Measurements from ENCODE around the gene RPL29. TPM values are rescaled to one million over a fixed set of nuclear protein-coding genes. Genes with fewer than 3 reads are reported as not detected.
A peak's percentile ranks its signal among the peaks of the same experiment; 100 is the strongest.

The RPL29 gene
- total RNA-seq, 2 donors from 2014 or later = 370 to 792 TPM

- 67% methylated on average over 9 of the region's 9 CpGs; no CpG with 5 or more reads in 1 of the 2 donors for whole genome bisulfite sequencing, 2 donors
- no peaks in the 10 kb centered on the region for H3K36me3 ChIP-seq (replicated peaks in 1 of 2; ENCODE audit: insufficient read depth in 1 of 2, low read depth in 2 of 2)
- intact Hi-C loops (cut with DNase I) = no loop called here
- H3K4me3 ChIP-seq = no peak overlapping the region
- ATAC-seq = no peak
- no peaks in the 10 kb centered on the region for H3K9me3 ChIP-seq
- DNase-seq = no peak
- H3K27me3 ChIP-seq = no peaks in the 10 kb centered on the region
- no peaks in the 10 kb centered on the region for H3K4me1 ChIP-seq
- no peak for TF ChIP-seq CTCF (IDR thresholded peaks at IDR 0.05)
- TF ChIP-seq POLR2A (IDR thresholded peaks at IDR 0.05) = no peak
- H3K27ac ChIP-seq = no peak overlapping the region
These were observed 33.4 kb upstream of the RPL29 start for GRCh38 chr3:52029053-52029452.

GRCh38 chr3:52028572-52028971, 32.9 kb upstream of the RPL29 start:
- H3K4me3 ChIP-seq = no peak overlapping the region
- no peaks in the 10 kb centered on the region for H3K9me3 ChIP-seq
- no peaks in the 10 kb centered on the region for H3K27me3 ChIP-seq
- intact Hi-C loops (cut with DNase I) = no loop called here
- TF ChIP-seq POLR2A (IDR thresholded peaks at IDR 0.05) = no peak
- no peak for TF ChIP-seq CTCF (IDR thresholded peaks at IDR 0.05)
- no peaks in the 10 kb centered on the region for H3K36me3 ChIP-seq (replicated peaks in 1 of 2; ENCODE audit: insufficient read depth in 1 of 2, low read depth in 2 of 2)
- no peaks in the 10 kb centered on the region for H3K4me1 ChIP-seq
- no peak overlapping the region for H3K27ac ChIP-seq
- DNase-seq (peak in 2 of 4 donors; percentile 38 to 43), ATAC-seq (no peak)
- 69 to 81% methylated on average over 7 to 12 of the region's 12 CpGs for WGBS, 2 donors

- Histone ChIP-seq H3K27ac (no peak overlapping the region), H3K9me3 (no peaks in the 10 kb centered on the region), H3K4me3 (no peak overlapping the region), H3K27me3 (no peaks in the 10 kb centered on the region), H3K36me3 (replicated peaks in 1 of 2; ENCODE audit: insufficient read depth in 1 of 2, low read depth in 2 of 2) (no peaks in the 10 kb centered on the region), H3K4me1 (no peaks in the 10 kb centered on the region)
- intact Hi-C loops (cut with DNase I) = no loop called here
- ATAC-seq = no peak
- no peak for DNase-seq
- no peak for TF ChIP-seq POLR2A (IDR thresholded peaks at IDR 0.05)
- 57 to 63% methylated on average over 4 of the region's 4 CpGs for WGBS, 2 donors
These were observed 30.3 kb upstream of the RPL29 start for GRCh38 chr3:52026041-52026440.

- no peak overlapping the region for H3K27ac ChIP-seq
These were observed 29.8 kb upstream of the RPL29 start for GRCh38 chr3:52025453-52025852.

GRCh38 chr3:52024765-52025452, 29.2 kb upstream of the RPL29 start:
- no peaks in the 10 kb centered on the region for H3K9me3 ChIP-seq
- no peaks in the 10 kb centered on the region for H3K36me3 ChIP-seq (replicated peaks in 1 of 2; ENCODE audit: insufficient read depth in 1 of 2, low read depth in 2 of 2)
- no peaks in the 10 kb centered on the region for H3K27me3 ChIP-seq
- ATAC-seq (no peak), DNase-seq (no peak)
- intact Hi-C loops (cut with DNase I) = no loop called here
- no peak overlapping the region for H3K27ac ChIP-seq
- WGBS, 2 donors = 81 to 91% methylated on average over 6 of the region's 6 CpGs
- TF ChIP-seq CTCF (IDR thresholded peaks at IDR 0.05) = no peak
- TF ChIP-seq POLR2A (IDR thresholded peaks at IDR 0.05) = no peak
- no peak overlapping the region for H3K4me3 ChIP-seq
- H3K4me1 ChIP-seq = no peaks in the 10 kb centered on the region

More at GRCh38 chr3:52025453-52025852, 29.8 kb upstream of the RPL29 start:
- Histone ChIP-seq H3K9me3 (no peaks in the 10 kb centered on the region), H3K4me1 (no peaks in the 10 kb centered on the region), H3K4me3 (no peak overlapping the region), H3K27me3 (no peaks in the 10 kb centered on the region), H3K36me3 (replicated peaks in 1 of 2; ENCODE audit: insufficient read depth in 1 of 2, low read depth in 2 of 2) (no peaks in the 10 kb centered on the region)
- ATAC-seq = no peak
- TF ChIP-seq CTCF (IDR thresholded peaks at IDR 0.05) = no peak
- no peak for TF ChIP-seq POLR2A (IDR thresholded peaks at IDR 0.05)
- no peak for DNase-seq
- WGBS, 2 donors = 70 to 76% methylated on average over 5 to 7 of the region's 7 CpGs
- intact Hi-C loops (cut with DNase I) = no loop called here

Data from body of pancreas (tissue), 4 donors.